NCI-H510A (cell line): ENCODE results near the gene SCN8A.
"Not testable (repeated sequence)": the region's sequence is repeated elsewhere in the genome, so short reads cannot be mapped to it uniquely, and the experiment has no call there.

Experiments used
- DNase-seq: peaks from one replicate; lab custom pipeline; 2025; lab: John Stamatoyannopoulos, UW

The SCN8A gene

DNA sequence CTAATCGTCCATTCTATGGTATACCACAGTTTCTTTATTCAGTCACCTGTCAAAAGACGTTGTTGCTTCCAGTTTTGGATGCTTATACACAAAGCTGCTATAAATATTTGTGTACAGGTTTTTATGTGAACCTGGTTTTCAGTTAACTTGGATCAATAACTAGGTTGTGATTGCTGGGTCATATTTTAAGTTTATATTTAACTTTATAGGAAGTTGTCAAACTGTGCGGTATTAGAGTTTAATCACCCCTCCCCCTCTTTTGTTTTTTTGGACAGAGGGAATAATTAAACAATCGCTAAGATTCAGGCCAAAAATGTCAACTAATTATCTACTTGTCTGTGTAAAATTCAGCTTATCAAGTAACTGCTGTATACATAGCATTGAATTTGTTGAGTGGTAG lies 34.3 kb downstream of the SCN8A start:
- no peak for DNase-seq

DNA sequence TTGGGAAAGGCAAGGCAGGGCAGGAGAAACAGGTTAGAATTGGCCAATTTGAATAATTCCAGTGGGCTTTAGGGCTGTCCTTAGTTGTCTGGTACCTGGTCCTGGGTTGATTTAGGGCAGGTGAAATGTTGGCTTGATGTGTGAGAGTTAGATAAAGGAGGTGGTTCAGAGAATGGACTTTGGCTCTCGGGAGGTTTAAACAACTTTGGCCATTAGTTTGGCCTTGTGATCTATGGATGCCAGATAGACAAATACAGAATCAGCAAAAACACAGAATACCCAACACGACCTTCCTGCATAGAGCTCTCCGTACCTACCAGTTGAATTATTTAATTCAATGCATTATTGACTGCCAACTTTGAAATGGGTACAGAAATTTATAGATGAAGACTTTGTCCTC lies 35.1 kb downstream of the SCN8A start:
- no peak for DNase-seq

DNA sequence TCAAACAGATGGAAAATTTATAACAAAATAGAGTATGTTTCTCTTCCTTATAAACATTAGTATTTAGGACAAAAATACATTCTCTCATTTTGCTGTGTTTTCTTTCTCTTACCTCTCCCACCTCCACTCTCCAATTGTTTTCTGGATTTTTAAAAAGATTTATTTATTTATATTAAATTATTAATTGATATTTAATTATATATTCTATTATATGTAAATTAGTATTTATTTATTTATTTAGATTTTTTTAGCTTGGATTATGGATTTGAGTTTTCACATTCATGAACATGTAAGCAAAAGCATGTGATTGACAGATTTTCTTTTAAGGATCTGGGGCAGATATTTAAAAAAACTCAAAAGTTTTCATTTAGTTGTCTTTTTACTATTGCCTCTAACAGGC lies 35.6 kb downstream of the SCN8A start:
- no peak for DNase-seq

DNA sequence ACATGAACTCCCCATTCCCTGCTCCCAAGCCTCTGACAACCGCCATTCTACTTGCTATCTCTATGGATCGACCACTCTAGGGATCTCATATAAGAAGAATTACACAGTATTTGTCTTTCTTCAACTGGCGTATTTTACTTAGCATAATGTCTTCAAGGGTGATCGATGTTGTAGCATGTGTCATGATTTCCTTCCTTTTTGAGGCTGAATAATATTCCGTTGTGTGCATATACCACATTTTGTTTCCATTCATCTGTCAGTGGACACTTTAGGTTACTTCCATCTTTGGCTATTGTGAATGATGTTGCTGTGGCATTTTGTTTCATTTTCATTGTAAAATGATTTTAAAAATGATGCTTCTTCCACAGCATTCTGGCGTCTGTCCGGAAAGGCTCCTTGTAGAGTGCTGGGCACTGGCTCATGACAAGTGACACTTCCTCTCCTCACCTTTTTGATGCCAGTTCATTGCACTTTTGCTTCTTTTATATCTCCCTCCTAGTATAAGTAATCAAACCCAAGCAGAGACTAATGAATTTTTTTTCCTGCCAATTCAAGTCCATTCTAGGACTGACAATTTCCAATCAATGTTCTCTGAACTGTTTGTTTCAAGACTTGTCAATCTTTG lies 39.3 kb downstream of the SCN8A start:
- no peak for DNase-seq

DNA sequence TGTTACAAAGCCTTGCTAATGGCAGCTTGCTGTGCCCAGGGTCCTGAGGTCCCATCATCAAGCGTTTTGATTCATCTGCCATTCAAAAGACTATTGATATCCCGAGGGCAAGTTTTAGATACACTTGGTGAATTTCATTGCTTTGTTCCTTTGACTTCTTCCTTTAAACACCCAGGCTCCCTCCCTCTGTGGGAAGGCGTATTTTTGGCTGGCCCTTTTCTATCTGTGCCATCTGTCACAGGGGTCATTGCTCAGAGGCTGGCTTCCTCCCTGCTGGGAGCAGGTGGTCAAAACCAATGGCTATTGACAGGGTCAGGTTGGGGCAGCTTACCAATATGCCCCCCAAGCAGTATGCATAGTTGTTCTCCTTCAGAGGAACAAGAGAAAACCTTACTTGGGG lies 40.0 kb downstream of the SCN8A start:
- DNase-seq = no peak

- no peak for DNase-seq
These were observed 40.6 kb downstream of the SCN8A start for GRCh38 chr12:51631591-51631990.

DNA sequence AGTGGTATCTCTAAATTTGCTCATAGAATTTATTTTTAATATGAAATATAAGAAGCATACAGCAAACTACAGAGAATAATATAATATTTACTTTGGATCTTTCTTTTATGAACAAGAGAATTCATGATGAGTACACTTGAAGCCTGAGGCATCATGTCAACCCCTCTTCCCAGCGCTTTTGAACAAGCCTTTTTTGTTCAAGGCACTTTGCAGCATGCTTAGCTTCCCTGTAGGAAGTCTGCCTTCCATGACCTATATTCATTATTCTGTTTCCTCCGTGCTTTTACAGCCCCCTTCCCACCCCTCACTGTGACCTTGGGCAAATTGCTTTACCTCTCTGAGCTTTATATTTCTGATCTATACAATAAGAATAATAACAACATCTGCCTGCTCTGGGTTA lies 41.6 kb downstream of the SCN8A start:
- DNase-seq = no peak

GRCh38 chr12:51635346-51635745 lies 44.3 kb downstream of the SCN8A start:
- DNase-seq = no peak

DNA sequence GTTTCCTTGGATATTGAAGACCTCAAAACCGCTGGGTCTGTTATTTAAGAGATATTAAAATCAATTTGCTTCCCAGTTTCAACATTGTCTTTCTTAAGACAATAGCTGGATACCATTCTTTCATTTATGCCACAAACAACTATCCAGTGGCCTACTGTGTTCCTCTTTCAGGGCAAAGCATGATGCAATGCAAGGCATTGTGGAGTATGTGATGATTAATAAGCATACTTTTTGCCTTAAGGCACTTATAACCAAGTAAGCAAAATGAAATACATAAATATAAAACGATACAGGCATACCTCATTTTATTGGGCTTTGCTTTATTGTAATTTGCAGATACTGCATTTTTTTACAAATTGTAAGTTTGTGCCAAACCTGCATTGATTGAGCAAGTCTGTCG lies 45.5 kb downstream of the SCN8A start:
- DNase-seq = no peak

GRCh38 chr12:51636986-51637385 lies 46.0 kb downstream of the SCN8A start:
- no peak for DNase-seq

GRCh38 chr12:51639361-51639760 lies 48.3 kb downstream of the SCN8A start:
- no peak for DNase-seq

DNA sequence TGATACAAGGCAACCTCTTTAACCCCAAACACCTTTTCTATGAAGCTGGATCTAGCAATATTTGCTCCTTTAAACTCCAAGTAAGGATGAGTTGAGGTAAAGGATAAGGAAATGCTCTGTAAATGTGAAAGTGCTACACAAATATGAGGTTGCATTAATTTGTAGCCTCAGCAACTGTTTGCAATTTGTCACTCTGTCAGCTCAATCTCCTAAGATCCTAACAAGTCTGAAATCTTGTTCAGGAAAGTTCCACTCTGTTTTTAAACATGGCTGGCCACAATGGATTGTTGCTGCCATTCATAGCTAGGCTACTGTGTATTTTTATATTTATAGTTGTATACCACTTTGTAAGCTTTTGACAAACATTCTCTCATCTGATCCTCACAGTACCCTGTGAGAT lies 51.3 kb downstream of the SCN8A start:
- DNase-seq = no peak

- no peak for DNase-seq
These were observed 52.9 kb downstream of the SCN8A start for GRCh38 chr12:51643951-51644350.

GRCh38 chr12:51644691-51645090 lies 53.7 kb downstream of the SCN8A start:
- not testable (repeated sequence) for DNase-seq

DNA sequence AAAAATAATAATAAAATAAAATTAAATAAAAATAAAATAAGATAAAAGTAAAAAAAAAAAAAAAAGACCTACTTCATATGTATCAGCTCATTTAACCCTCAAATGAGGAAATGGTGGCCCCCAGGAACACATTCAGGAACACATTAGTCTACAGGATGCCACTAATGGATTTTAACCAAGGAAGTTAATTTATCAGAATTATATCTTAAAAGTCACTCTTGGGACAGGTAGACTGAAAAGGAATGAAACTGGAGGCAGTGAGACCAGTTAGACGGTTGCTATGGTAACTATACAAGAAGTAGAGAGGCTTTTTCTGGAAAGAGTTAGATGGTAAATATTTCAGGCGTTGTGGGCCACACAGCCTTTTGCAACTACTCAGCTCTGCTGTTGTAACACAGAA lies 54.9 kb downstream of the SCN8A start:
- no peak for DNase-seq

GRCh38 chr12:51647647-51648046 lies 56.6 kb downstream of the SCN8A start:
- DNase-seq = no peak

- no peak for DNase-seq
These were observed 62.4 kb downstream of the SCN8A start for GRCh38 chr12:51653431-51653830.

GRCh38 chr12:51661199-51661598 lies 70.2 kb downstream of the SCN8A start:
- DNase-seq = no peak

DNA sequence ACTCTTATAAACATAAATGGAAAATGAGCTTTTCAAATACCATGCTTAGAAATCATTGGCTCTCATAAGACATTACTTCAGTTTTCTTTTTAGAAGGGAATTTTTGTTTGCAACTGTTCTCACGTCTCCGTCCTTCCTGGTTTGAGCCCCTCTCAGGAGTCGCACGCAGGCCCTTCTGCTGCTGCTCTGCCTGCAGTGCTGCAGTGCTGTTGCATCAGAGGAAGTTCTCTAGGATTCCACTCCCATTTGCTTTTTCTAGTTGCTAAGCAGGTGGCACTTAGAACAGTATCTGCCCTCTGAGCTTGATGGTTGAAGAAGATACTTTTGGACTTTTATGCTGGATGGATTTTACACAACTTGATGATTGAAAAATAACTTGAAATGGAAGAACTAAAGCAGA lies 70.8 kb downstream of the SCN8A start:
- peak; percentile 51 for DNase-seq

- DNase-seq = no peak
These were observed 71.7 kb downstream of the SCN8A start for GRCh38 chr12:51662728-51663154.

DNA sequence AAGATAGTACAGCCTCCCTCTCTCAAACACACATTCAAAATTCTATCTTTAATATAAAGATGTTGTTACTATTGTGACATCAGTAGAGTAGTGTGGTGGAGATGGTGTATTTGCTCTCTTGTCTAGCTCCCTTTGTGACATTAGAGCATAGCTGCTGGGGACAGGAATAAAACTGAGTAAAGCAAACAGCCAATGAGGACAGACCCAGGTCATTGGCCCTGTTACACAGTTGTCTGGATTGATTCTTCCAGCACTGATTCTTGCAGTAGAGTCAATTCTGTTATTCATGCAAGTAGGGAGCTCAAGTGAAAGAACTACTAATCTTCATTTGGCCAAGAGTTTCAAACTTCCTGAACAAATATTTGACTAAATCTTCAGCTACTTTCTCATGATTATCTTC lies 72.4 kb downstream of the SCN8A start:
- DNase-seq = no peak

DNA sequence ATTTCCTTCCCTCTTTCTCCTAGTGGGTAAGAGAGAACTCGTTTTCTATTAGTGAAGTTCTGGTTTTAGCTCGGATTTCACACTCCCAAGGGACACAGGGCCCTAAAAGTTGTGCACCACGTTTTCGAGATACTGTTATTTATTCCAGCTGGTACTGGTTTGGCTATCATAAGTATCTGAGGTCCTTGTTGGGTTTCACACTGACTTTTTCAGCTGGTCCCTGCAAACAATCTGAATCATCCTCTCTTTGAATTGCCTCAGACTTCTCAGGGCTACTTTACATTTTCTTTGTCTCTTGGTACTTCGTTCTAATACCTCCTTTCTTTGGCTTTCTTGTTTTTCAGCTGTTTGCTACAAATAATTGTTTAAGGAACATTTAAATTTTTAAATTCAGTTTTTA lies 75.7 kb downstream of the SCN8A start:
- DNase-seq = no peak

GRCh38 chr12:51667269-51667668 lies 76.2 kb downstream of the SCN8A start:
- no peak for DNase-seq

DNA sequence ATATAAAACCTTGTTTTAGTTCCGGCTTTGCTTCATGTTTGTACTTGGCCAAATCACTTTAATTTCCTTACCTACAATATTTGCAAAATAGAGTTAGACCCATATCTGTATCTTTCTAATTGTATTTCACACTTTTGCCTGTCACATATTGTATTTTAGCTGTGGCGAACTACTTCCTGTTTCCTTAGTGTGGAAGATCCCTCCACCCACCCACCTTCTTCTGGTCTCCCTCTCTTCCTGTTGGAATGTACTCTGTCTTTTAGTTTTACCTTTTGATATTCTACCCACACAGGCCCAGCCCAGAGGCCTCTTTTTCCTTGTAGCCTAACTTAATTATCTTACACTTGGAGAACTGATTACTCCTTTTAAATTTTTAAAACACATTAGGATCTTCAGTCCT lies 78.2 kb downstream of the SCN8A start:
- no peak for DNase-seq

DNA sequence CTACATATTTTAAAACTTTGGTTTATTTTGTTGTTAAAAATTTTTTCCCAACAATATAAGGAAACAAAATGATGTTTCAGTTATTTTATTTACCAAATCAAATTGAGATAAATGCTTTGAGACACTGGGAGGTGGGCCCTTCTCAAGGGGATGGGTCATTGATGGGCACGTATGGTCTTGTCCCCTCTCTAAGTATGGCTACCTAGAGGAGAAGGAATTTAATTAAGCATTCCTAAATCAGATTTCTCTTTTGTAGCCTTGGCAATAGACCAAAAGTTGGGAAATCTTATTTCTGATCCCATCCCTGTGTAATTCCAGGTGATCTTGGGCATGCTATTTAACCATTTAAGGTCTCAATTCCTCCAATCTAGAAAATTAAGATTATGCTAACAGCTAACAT lies 79.0 kb downstream of the SCN8A start:
- no peak for DNase-seq
